ENCODE results near the gene RPS6KL1.

GRCh38 chr14:74921987-74922751 is 891 bp downstream of the RPS6KL1 start:
- TF ChIP-seq POLR2A (IDR thresholded peaks at IDR 0.05; ENCODE audit: low read depth, low read length) (no peak), POLR2AphosphoS5 (IDR thresholded peaks at IDR 0.05; ENCODE audit: low read depth, low read length) (no peak)

Measured in GM12891 (cell line).